CMK (cell line): ENCODE measurements around the gene ZNF423.

Source experiments
- DNase-seq: peaks from one replicate; pipeline ENCODE4 v3.0.0-alpha.2; 2010; ENCODE audit warnings: low read depth

The ZNF423 gene

DNA sequence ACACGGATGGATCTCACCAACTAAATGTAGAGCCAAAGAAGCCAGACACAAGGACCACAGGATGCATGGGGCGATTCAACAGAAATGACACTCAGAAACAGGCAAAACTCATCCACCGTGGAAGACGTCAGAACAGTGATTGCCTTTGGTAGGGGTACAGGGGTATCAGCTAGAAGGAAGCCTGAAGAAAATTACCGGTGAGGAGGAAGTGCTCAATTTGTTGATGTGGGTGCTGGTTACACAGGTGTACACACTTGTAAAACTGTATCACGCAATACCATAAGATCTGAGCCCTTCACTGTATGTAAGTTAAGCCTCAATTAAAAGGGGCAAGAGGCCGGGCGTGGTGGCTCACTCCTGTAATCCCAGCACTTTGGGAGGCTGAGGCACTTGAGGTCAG is 256.2 kb downstream of the ZNF423 start:
- DNase-seq: no peak

DNA sequence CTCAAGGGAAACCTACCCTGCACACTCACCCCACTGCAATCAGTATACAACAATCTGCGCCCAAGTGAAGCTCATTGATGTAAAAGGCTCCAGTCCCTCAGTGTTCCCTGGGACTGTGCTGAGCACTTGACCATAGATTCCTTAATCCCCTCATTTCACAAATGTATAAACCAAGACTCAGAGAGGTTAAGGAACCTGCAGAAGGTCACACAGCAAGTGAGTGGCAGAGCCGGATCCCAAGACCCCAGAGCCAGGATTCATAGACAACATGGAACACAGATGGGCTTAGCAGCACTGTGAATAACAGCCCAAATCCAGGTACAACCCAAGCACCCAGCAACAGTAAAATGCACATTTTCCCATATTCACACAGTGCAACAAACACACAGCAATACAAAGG is 256.6 kb downstream of the ZNF423 start:
- no peak for DNase-seq

DNA sequence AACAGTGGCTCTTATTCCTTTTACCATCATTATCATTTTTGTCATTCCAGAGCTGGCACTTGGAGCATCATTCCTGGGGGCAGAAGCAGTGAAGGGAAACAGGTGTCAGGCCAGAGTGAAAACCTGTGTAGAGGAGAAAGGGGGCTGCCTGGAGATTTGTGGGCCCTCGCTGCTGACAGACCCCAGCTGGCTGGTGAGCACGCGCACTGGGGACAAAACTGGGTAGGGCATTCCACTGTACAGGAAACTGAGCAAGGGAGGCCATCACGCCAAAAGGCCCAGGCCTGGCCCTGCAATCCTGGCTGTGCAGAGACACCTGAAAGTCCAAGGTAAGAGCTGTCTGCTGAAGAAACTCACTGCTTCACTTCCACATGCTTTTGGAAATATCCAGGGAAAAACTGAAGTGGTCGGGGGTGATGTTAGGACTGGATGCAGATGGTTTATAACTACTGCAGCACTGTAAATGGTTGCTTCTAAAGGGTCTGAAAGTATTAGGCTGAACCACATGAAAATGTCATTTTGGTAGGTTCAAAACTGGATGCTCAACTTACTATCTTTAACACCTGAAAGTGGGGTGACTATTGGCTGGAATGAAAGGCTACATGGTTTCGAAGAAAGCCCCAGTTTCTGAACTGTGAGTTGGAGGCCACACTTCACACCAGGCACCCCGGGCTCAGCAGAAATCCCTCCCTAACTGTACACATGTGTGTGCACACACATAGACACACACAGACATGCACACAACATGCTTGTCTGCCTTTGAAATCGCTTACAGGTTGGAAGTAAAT is 257.3 kb downstream of the ZNF423 start:
- DNase-seq: no peak

- no peak for DNase-seq
Measured at GRCh38 chr16:49597796-49598195, 258.1 kb downstream of the ZNF423 start.

DNA sequence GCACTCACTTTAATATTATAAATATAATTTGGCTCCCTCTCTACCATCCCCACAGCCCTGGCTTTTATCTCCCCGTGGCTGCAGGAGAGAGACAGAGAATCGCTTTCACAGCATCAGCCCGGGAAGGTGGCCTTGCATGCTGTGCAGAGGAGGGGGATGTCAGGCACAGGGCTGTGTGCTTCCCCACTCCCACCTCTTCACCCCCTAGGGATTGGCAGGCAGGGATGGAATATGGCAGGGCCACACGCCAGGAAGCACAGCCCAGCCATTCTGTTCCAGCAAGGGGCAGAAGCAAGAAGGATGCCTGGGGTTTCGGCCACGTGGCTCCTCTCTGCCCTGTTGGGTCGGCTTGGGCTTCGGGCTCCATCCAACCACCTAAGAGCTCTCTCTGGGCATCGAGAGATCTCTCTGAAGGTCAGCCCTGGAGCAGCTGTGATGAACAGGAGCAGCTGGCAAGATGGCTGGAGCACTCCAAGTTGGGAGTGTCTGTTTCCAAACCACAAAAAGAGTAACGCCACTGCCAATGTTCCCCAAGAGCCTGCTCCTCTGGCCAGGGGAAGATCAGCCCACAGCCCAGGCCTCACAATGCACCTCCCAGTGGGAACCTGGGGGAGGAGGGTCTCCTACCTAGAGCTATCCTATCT is 259.1 kb downstream of the ZNF423 start:
- DNase-seq: no peak

- no peak for DNase-seq
Measured at GRCh38 chr16:49596068-49596467, 259.8 kb downstream of the ZNF423 start.

- no peak for DNase-seq
Measured at GRCh38 chr16:49594685-49595498, 261.0 kb downstream of the ZNF423 start.

GRCh38 chr16:49594153-49594552 is 261.8 kb downstream of the ZNF423 start:
- no peak for DNase-seq

GRCh38 chr16:49593424-49594040 is 262.4 kb downstream of the ZNF423 start:
- no peak for DNase-seq

DNA sequence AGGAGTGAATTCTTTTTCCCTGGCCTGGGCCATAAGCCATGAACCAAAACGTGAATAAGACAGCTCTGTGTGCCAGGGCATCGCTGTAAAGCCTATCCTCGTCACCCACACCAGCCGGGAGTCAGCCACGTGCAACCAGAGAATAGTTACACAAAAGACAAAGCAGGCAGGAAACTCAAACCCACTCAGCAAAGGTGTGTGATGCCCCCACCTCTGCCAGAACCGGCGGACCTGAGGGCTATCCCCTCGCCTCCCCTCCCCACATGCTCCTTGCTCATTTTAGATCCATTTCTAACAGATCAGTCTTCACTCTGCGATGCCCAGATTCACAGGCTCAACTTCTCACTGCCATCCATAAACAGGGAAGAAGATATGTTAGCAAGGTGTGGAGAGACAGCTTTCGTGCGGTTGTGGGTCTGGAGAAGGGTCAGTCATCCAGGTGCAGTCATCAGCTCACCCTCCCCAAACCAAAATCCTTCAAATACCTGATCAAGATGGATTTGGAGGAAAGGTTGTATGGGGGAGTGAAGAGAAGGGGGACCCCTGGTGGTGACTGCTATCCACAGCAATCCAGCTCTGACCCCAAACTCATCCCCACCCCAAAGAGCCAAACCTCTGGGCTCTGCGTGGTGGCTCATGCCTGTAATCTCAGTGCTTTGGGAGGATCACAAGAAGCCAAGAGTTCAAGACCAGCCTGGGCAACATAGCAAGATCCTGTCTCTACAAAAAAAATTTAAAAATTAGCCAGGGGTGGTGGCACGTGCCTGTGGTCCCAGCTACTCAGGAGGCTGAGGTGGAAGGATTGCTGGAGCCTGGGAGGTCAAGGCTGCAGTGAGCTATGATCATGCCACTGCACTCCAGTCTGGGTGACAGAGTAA is 263.1 kb downstream of the ZNF423 start:
- DNase-seq: no peak

- DNase-seq: no peak
Measured at GRCh38 chr16:49590166-49590871, 265.6 kb downstream of the ZNF423 start.

DNA sequence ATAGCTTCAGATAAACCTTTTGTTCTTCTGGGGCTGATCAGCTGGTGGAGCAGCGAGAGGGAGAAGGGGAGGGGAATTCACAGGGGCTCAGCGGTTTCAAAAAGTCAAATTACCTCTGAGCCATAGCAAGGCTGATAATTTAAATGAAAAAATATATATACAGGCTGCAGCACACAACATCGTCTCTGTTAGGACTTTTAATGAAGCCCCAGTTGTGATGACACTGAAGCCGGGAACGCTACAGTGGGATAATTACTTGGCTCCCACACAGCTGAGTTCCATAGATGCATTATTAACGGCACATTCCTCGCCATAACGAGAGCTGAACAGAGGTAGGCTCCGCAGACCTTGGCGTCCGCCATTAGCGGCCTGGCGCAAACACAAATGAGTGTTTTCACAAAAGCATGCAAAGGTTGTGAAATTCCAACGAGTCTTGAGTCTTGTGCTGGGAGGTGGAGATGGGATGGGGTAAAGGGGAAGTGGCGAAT is 266.3 kb downstream of the ZNF423 start:
- DNase-seq: no peak

- no peak for DNase-seq
Measured at GRCh38 chr16:49588729-49589384, 267.1 kb downstream of the ZNF423 start.

DNA sequence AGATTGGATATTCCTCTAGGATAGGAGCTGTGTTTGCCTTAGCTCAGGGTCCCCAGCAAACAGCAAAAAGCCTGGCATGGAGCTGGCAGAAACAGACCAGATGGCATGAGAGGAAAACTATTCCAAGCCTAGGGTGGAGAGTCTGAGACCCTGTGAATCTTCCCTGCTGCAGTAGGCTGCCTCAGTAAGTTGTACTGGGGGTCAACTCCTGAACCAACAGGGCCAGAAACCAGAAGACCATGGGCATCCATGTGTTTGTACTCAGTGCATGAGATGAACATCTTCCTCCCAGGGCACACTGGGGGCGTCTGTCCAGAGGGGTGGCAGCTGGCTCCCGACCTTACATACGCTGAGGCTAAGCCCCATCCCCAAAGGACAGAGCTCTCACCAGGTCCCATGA is 267.9 kb downstream of the ZNF423 start:
- DNase-seq: no peak

DNA sequence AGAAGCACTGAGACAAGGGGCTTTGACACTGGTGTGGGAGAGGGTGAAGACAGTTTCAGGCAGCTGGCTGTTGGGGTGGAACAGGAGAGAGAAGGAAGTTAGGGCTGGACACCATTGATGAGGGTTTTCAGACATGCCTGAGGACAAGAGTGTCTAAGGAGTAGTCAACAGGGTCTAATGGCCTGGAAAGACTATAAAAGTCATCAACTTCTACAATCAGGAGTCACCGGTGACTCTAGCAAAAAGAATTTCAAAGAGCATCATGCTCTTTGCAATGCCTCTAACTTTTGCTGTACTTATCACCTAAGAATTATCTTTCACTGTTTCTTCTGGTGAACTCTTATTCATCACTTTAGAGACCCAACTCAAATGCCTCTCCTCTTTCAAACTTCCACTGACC is 268.4 kb downstream of the ZNF423 start:
- DNase-seq: no peak

GRCh38 chr16:49586466-49587450 is 269.2 kb downstream of the ZNF423 start:
- DNase-seq: no peak

GRCh38 chr16:49585143-49585832 is 270.6 kb downstream of the ZNF423 start:
- DNase-seq: no peak

GRCh38 chr16:49583911-49584310 is 272.0 kb downstream of the ZNF423 start:
- no peak for DNase-seq
